Endothelial cell of umbilical vein (primary cell): ENCODE data around the gene GGTLC1. TPM values are rescaled to one million over a fixed set of nuclear protein-coding genes. Genes with fewer than 3 reads are reported as not detected.

Experiments
- BruUV-seq: library from RNA; stranded (reverse); fragments of 400-500 nt; replicated peaks from 2 replicates; lab custom pipeline; 2021; lab: Mats Ljungman, UMichigan
- CTCF ChIA-PET: fragments of 300-600, 350-600 bp; sonication (Branson Sonifier 250); formaldehyde crosslinking; loops from one replicate; lab custom pipeline; 2021; ENCODE audit warnings: antibody characterized with exemption, inconsistent platforms; lab: Charles Lee
- POLR2A ChIA-PET: fragments of 300-600, 350-600 bp; sonication (Branson Sonifier 250); formaldehyde crosslinking; loops from one replicate; lab custom pipeline; 2021; ENCODE audit warnings: antibody characterized with exemption, inconsistent platforms; lab: Charles Lee
- DNase-seq: peaks from one replicate; pipeline ENCODE4 v3.0.0-alpha.2; 2011; ENCODE audit warnings: low read depth, low spot score
- FAIRE-seq: peaks from 2 replicates; lab custom pipeline; 2011; peaks lifted over from hg19 to GRCh38; lab: Jason Lieb, UNC
- H2AFZ ChIP-seq: 2 replicates; pipeline ENCODE4 v1.6.0; 2012; ENCODE audit warnings: low read depth, low read length, control low read depth, inconsistent platforms
- H3K27ac ChIP-seq: 2 replicates; pipeline ENCODE4 v1.5.1; 2011; ENCODE audit warnings: low read depth, mild to moderate bottlenecking, control low read depth, low read length, moderate library complexity; ENCODE audit not compliant: insufficient read depth
- H3K27me3 ChIP-seq, 2 experiments: 2 replicates each; pipeline versions ENCODE4 v1.6.0 to v1.6.1; 2011; ENCODE audit warnings: low read length in 2 of 2, mixed read lengths in 1 of 2; ENCODE audit not compliant: control insufficient read depth in 2 of 2, insufficient read depth in 2 of 2
- H3K36me3 ChIP-seq, 2 experiments: 2 replicates in 1 of 2; 3 replicates in 1 of 2; pipeline ENCODE4 v1.5.1; 2011; ENCODE audit warnings: low read length in 2 of 2, mild to moderate bottlenecking in 1 of 2, moderate library complexity in 1 of 2; ENCODE audit not compliant: control insufficient read depth in 2 of 2, insufficient read depth in 2 of 2; ENCODE audit errors: extremely low read depth in 1 of 2
- H3K4me1 ChIP-seq: 3 replicates; pipeline ENCODE4 v1.5.1; 2011; ENCODE audit warnings: mild to moderate bottlenecking, low read length; ENCODE audit not compliant: control insufficient read depth, insufficient read depth; ENCODE audit errors: extremely low read depth
- H3K4me2 ChIP-seq: 2 replicates; pipeline ENCODE4 v1.6.1; 2011; ENCODE audit warnings: low read length, control low read depth, mixed read lengths; ENCODE audit not compliant: insufficient read depth
- H3K4me3 ChIP-seq, 3 experiments: fragments of 200-600 bp in 1 of 3; sonication (generic), shearing (Covaris generic) in 1 of 3; replicated peaks in 1 of 3; 2 replicates each; pipeline ENCODE4 v1.5.1; 2011 to 2016; ENCODE audit warnings: control low read depth in 3 of 3, low read length in 3 of 3, mild to moderate bottlenecking in 2 of 3, inconsistent platforms in 1 of 3, low read depth in 1 of 3, moderate library complexity in 1 of 3; ENCODE audit not compliant: insufficient read depth in 1 of 3
- H3K79me2 ChIP-seq: 2 replicates; pipeline ENCODE4 v1.6.0; 2012; ENCODE audit warnings: low read length, inconsistent platforms; ENCODE audit not compliant: control insufficient read depth, insufficient read depth
- H3K9ac ChIP-seq: replicated peaks from 2 replicates; pipeline ENCODE3; 2011; ENCODE audit warnings: low read length, control low read depth; ENCODE audit not compliant: insufficient read depth; ENCODE audit errors: extremely low read depth
- H3K9me1 ChIP-seq: replicated peaks from 3 replicates; pipeline ENCODE4 v1.6.0; 2011; ENCODE audit warnings: mild to moderate bottlenecking, low read length; ENCODE audit not compliant: control insufficient read depth, insufficient read depth; ENCODE audit errors: extremely low read depth
- H3K9me3 ChIP-seq: replicated peaks from 2 replicates; pipeline ENCODE4 v1.5.1; 2012; ENCODE audit warnings: low read length, inconsistent platforms; ENCODE audit not compliant: control insufficient read depth, insufficient read depth
- H4K20me1 ChIP-seq: replicated peaks from 2 replicates; pipeline ENCODE3; 2011; ENCODE audit warnings: mild to moderate bottlenecking, low read length; ENCODE audit not compliant: control insufficient read depth, insufficient read depth; ENCODE audit errors: extremely low read depth
- EZH2 ChIP-seq: IDR thresholded peaks from 2 replicates; pipeline ENCODE4 v1.6.1; 2012; ENCODE audit warnings: borderline replicate concordance, low read depth, mild to moderate bottlenecking, moderate library complexity, low read length, inconsistent platforms; ENCODE audit not compliant: severe bottlenecking
- FOS ChIP-seq: IDR thresholded peaks from 2 replicates; pipeline ENCODE4 v1.6.1; 2011; ENCODE audit warnings: mild to moderate bottlenecking, low read length, moderate library complexity, borderline replicate concordance; ENCODE audit not compliant: insufficient read depth
- GATA2 ChIP-seq: IDR thresholded peaks from 2 replicates; pipeline ENCODE4 v1.7.0; 2011; ENCODE audit warnings: low read depth, mild to moderate bottlenecking, moderate library complexity, mixed read lengths, low read length; ENCODE audit not compliant: insufficient read length, insufficient read depth
- JUN ChIP-seq: IDR thresholded peaks from 2 replicates; pipeline ENCODE4 v1.6.1; 2011; ENCODE audit warnings: borderline replicate concordance, low read depth; ENCODE audit not compliant: insufficient read length, insufficient read depth
- MAX ChIP-seq: IDR thresholded peaks from 2 replicates; pipeline ENCODE4 v1.6.1; 2011; ENCODE audit not compliant: insufficient read depth, insufficient read length
- MYC ChIP-seq: IDR thresholded peaks from one replicate; pipeline ENCODE4 v1.6.1; 2011; ENCODE audit warnings: mild to moderate bottlenecking, low read depth, low read length
- POLR2A ChIP-seq: IDR thresholded peaks from 2 replicates; pipeline ENCODE4 v1.6.1; 2012; ENCODE audit warnings: low read depth, mild to moderate bottlenecking, control low read depth, low read length
- POLR2AphosphoS5 ChIP-seq: IDR thresholded peaks from 2 replicates; pipeline ENCODE4 v1.6.1; 2012; ENCODE audit warnings: low read depth, mild to moderate bottlenecking, control low read depth, low read length, moderate library complexity; ENCODE audit not compliant: insufficient read depth
- dilution Hi-C: fragments of 300-500 bp; cut with MboI; formaldehyde crosslinking; loops from one replicate; pipeline ENCODE4 v1.15.0; 2019; ENCODE audit warnings: low sequenced_read_pairs; ENCODE audit not compliant: extremely low pct_ligation_motif_present
- intact Hi-C: fragments of 100-400 bp; cut with micrococcal nuclease; formaldehyde crosslinking; loops from one replicate; pipeline ENCODE4 v1.10.0; 2022
- polyA plus RNA-seq, 4 experiments: library from polyadenylated mRNA; depleted of rRNA in 3 of 4; stranded (reverse) in 3 of 4; unstranded in 1 of 4; fragments of >200 nt; gene quantifications; 2 replicates each; pipeline versions ENCODE4 v1.2.1 to v1.2.3, GENCODE V29; 2011 to 2012; ENCODE audit warnings: missing spikeins in 1 of 4
- total RNA-seq: library from RNA; stranded (reverse); gene quantifications from 2 replicates; pipeline ENCODE4 v1.2.3, GENCODE V29; 2021
- TF ChIP-seq, protein P1 (sequence below), 2 donors: IDR thresholded peaks; 1 replicate in 1 of 2; 2 replicates in 1 of 2; pipeline ENCODE4 v1.5.1; 2011; ENCODE audit warnings: low read length in 2 of 2, mild to moderate bottlenecking in 2 of 2, moderate library complexity in 2 of 2, control low read depth in 1 of 2, inconsistent platforms in 1 of 2, low read depth in 1 of 2; ENCODE audit not compliant: insufficient read depth in 1 of 2; ENCODE audit errors: extremely low read depth in 1 of 2

GGTLC1 gene
- total and polyA plus RNA-seq, 2 donors (not counting 3 experiments of a cell fraction or from before 2014, with no cell fraction given), result not detected

- Histone ChIP-seq H2AFZ (no peak overlapping the region), H3K27me3 (no peaks in the 10 kb centered on the region), H3K9ac (no peak overlapping the region), H3K4me3 (no peak overlapping the region), H4K20me1 (no peaks in the 10 kb centered on the region), H3K4me2 (no peak overlapping the region), H3K79me2 (no peaks in the 10 kb centered on the region), H3K4me1 (no peaks in the 10 kb centered on the region), H3K36me3 (no peaks in the 10 kb centered on the region), H3K9me3 (no peaks in the 10 kb centered on the region), H3K27ac (no peak overlapping the region), H3K9me1 (no peaks in the 10 kb centered on the region)
- no peak for TF ChIP-seq GATA2
- no peak for TF ChIP-seq POLR2A
- no peak for TF ChIP-seq FOS
- TF ChIP-seq MAX, result no peak
- TF ChIP-seq MYC, result no peak
- TF ChIP-seq JUN, result no peak
- FAIRE-seq, result no peak
- no TSS peak for BruUV-seq
- dilution Hi-C loops, result no loop called here
- intact Hi-C loops, result no loop called here
- POLR2A ChIA-PET, result no interaction called here
- CTCF ChIA-PET, result interaction anchor here (3.1 to 3.3 kb wide), 2 partner anchors 224 to 979 kb away, joined by 42 to 120 read pairs; no protein-coding TSS in a partner anchor
- DNase-seq, result no peak
Observed at GRCh38 chr20:23939063-23939462, 49.5 kb downstream of the GGTLC1 start.

GRCh38 chr20:23938118-23938438 is 50.5 kb downstream of the GGTLC1 start:
- DNase-seq (no peak), FAIRE-seq (no peak)
- H3K36me3 ChIP-seq, result no peaks in the 10 kb centered on the region
- no peak overlapping the region for H3K27ac ChIP-seq
- CTCF ChIA-PET, result interaction anchor here (0.8 to 3.3 kb wide), 14 partner anchors 11 to 1461 kb away, joined by 3 to 120 read pairs (median 5); no protein-coding TSS in a partner anchor
- no peaks in the 10 kb centered on the region for H3K9me1 ChIP-seq
- H3K27me3 ChIP-seq, result no peaks in the 10 kb centered on the region
- H3K4me1 ChIP-seq, result no peaks in the 10 kb centered on the region
- no peak overlapping the region for H3K4me2 ChIP-seq
- BruUV-seq, result no TSS peak
- no peaks in the 10 kb centered on the region for H3K79me2 ChIP-seq
- intact Hi-C loops (no loop called here), dilution Hi-C loops (no loop called here)
- TF ChIP-seq MYC, result no peak
- TF ChIP-seq, protein P1, sequence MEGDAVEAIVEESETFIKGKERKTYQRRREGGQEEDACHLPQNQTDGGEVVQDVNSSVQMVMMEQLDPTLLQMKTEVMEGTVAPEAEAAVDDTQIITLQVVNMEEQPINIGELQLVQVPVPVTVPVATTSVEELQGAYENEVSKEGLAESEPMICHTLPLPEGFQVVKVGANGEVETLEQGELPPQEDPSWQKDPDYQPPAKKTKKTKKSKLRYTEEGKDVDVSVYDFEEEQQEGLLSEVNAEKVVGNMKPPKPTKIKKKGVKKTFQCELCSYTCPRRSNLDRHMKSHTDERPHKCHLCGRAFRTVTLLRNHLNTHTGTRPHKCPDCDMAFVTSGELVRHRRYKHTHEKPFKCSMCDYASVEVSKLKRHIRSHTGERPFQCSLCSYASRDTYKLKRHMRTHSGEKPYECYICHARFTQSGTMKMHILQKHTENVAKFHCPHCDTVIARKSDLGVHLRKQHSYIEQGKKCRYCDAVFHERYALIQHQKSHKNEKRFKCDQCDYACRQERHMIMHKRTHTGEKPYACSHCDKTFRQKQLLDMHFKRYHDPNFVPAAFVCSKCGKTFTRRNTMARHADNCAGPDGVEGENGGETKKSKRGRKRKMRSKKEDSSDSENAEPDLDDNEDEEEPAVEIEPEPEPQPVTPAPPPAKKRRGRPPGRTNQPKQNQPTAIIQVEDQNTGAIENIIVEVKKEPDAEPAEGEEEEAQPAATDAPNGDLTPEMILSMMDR (IDR thresholded peaks at IDR 0.05; ENCODE audit: extremely low read depth in 1 of 2, insufficient read depth in 1 of 2, low read depth in 1 of 2, low read length in 2 of 2), result no peak
- no peak for TF ChIP-seq POLR2AphosphoS5
- no peak for TF ChIP-seq EZH2
- no peak for TF ChIP-seq GATA2
- no peak for TF ChIP-seq POLR2A
- TF ChIP-seq JUN, result no peak
- TF ChIP-seq MAX, result no peak
- TF ChIP-seq FOS, result no peak
- H2AFZ ChIP-seq, result no peak overlapping the region
- POLR2A ChIA-PET, result no interaction called here
- no peak overlapping the region for H3K9ac ChIP-seq
- no peaks in the 10 kb centered on the region for H4K20me1 ChIP-seq
- no peaks in the 10 kb centered on the region for H3K9me3 ChIP-seq
- H3K4me3 ChIP-seq, result no peak overlapping the region
